GM08714 (cell line): ENCODE data around the gene CWC27.

Experiments
- H3K4me3 ChIP-seq: fragments of 200-500 bp; sonication (Bioruptor generic); 2 replicates; pipeline ENCODE4 v1.5.1; 2014; ENCODE audit warnings: mild to moderate bottlenecking, low read length, inconsistent platforms
- ZNF274 ChIP-seq: IDR thresholded peaks from 2 replicates; pipeline ENCODE4 v1.6.1; 2012; ENCODE audit warnings: mild to moderate bottlenecking, low read depth, low read length

Gene CWC27

GRCh38 chr5:64767959-64768357 lies 772 bp upstream of the CWC27 start:
- TF ChIP-seq ZNF274: no peak
- H3K4me3 ChIP-seq: peak overlapping the region; percentile 92

GRCh38 chr5:64769855-64770254 lies 1.1 kb downstream of the CWC27 start:
- TF ChIP-seq ZNF274: no peak
- peak overlapping the region; percentile 92 for H3K4me3 ChIP-seq

- no peak for TF ChIP-seq ZNF274
- no peak overlapping the region for H3K4me3 ChIP-seq
Measured at GRCh38 chr5:64771736-64772135, 3.0 kb downstream of the CWC27 start.

DNA sequence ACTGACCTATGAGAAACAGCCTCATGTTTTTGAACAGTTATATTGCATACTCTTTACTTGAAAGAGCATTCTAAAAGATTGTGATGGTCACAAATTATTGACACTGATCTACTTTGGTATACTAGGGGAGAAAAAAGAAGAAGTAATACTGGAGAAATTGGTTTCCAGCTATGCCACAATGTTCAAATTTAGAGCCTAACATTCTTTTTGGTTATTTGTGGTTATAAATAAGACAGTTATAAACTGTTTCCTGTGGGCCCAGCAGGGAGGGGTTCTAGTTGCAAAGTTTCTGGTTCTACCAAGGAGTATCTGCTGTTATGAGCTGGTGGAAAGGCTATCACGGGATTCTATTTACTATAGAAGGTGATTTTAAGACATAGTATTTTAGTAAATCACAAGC lies 4.8 kb downstream of the CWC27 start:
- H3K4me3 ChIP-seq: no peak overlapping the region
- TF ChIP-seq ZNF274: no peak

DNA sequence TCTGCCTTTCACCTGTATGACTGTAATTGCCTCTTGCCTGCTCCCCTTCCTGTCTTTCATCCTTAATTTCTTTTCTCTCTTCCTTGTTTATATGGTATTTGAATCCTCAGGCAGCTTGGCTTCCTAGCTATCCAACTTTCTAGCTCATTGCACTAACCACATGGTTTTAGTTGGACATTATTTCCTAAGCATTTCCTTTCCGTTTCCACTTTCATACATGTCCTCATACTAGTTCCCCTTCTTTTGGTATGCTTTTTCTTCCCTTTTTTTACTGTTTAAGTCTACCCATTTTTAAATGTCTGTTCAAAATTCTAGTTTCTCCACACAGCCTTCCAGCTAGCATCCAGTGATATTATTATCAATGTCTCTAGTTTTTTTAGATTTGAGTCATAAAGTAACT lies 6.6 kb downstream of the CWC27 start:
- no peak overlapping the region for H3K4me3 ChIP-seq
- TF ChIP-seq ZNF274: no peak

DNA sequence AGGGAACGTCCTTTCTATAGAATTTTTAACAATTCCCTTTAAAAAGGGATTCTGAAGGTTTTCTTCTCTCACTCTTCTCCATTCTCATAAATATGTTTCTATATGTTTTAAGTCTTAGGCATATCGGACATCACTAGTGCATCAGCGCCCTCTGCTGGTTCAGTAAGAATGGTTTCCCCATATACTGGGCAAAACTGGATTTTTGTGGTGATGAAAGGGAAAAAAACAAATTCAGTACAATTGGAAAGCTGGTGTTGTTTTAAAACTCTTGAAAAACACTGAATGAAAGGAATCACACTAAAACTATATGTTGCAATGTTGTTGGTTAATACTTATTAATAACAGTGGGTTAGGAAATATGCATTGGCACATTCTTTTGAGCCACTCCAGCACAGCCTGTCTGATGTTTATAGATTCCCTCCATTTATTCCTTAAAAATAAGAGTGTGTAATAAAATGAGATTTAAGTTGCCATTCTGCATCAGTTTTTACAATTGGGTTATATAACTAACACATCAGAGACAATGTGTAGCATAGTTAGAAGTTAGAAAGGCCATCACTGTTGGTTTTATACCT lies 15.8 kb downstream of the CWC27 start:
- H3K4me3 ChIP-seq: no peak overlapping the region
- no peak for TF ChIP-seq ZNF274

DNA sequence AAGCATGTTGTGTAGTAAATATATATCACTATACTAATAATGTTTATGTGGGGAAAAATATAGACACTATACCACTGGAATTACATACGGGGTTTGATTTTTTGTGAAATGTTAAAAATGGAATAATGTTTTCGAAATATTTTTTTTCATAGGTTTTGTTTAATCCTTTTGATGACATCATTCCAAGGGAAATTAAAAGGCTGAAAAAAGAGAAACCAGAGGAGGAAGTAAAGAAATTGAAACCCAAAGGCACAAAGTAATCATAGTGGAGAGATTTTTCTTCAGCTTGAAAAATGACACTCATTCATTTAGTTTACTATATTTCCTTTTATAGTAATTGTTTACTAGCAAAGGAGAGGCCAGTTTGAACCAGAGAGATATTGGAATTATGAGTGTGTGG lies 17.6 kb downstream of the CWC27 start:
- H3K4me3 ChIP-seq: no peak overlapping the region
- no peak for TF ChIP-seq ZNF274

DNA sequence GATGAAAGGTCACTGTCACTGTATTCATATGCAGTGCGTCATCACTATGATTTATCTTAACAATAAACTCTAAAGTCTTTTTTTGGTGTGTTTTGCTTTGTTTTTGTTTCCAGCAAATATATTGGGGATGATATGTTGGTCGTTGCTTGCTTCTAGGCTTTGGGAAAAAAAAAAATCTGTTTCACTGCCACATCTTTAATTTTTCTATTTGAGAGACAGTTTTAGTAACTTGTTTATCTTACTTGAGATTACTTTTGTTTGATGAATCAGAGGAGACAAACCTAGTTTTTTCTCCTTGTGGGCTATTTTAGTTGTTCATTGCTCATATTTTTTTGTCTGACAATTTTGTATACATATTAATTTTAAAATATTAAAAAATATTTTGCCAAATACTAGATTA lies 19.4 kb downstream of the CWC27 start:
- TF ChIP-seq ZNF274: no peak
- no peak overlapping the region for H3K4me3 ChIP-seq

GRCh38 chr5:64789457-64789856 lies 20.7 kb downstream of the CWC27 start:
- H3K4me3 ChIP-seq: no peak overlapping the region
- TF ChIP-seq ZNF274: no peak

DNA sequence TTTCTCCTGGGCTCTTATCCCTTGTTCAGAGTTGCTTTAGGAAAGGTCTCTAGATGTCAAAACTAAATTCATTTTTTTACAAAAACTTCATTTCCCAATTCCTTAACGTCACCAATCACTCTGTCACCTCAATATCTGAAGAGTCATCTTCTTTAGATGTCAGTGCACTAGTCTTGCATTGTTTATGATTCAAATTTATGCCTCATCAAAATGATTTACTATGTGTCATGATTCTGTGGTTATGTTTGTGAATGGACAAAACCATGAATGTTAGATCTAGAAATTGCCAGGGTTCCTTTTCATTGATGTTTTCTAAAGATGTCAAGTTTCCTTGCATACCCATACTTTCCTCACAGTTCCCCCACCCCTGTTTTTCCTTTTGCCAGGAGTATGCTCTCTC lies 21.5 kb downstream of the CWC27 start:
- no peak overlapping the region for H3K4me3 ChIP-seq
- no peak for TF ChIP-seq ZNF274

DNA sequence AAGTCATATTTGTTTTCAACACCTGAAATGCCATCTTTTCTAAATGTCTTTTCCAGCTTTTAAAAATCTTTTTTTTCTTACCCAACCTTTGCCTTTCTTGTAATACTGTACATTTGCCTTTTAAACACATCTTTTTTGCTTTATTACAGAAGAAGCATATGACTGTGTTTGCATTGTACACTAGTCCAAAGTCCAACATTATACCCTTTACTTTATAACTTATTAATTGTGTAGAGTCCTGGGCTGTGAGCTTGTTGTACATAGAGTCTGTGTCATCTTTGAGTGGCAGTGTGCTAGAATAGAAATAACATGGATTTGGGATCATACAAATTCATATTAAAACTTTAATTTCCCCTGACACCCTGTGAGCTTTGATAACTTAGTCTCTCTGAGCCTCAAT lies 23.7 kb downstream of the CWC27 start:
- TF ChIP-seq ZNF274: no peak
- no peak overlapping the region for H3K4me3 ChIP-seq

- TF ChIP-seq ZNF274: no peak
- H3K4me3 ChIP-seq: no peak overlapping the region
Measured at GRCh38 chr5:64794053-64794770, 25.5 kb downstream of the CWC27 start.

GRCh38 chr5:64796301-64796700 lies 27.6 kb downstream of the CWC27 start:
- no peak for TF ChIP-seq ZNF274

DNA sequence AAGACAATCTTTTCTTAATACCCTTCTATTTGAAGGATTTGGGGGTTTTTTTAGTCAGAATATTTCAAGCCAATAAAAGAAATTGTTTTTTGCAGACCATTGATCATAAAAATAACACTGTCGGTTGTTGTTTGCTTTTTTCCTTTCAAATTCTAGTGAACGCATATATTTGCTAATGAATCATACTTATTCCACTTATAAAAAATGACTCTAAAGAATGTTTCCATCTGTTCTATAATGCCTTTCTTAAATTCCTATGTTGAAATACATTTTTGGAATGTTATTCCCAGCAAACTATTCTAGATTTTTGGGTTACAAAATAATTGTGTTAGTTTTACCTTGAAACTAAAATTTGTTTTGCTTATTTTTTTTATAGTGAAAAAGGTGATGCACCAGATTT lies 32.2 kb downstream of the CWC27 start:
- no peak overlapping the region for H3K4me3 ChIP-seq
- TF ChIP-seq ZNF274: no peak

More at GRCh38 chr5:64796301-64796700, 27.6 kb downstream of the CWC27 start:
- no peak overlapping the region for H3K4me3 ChIP-seq

DNA sequence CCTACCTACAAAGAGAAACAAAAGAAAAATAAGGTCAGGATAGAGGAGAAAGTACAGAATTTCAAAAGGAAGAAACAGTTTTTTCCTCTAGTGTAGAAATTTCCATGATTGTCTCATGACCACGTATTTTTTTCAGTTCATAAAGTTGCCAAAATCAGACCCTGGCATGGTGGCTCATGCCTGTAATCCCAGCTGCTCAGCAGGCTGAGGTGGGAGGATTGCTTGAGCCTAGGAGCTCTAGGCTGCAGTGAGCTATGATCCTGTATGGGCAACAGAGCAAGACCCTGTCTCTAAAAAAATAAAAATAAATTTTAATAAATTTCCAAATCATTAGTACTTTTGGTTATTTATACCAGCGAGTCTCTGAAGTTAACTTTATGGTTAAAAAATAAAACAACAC lies 37.8 kb downstream of the CWC27 start:
- H3K4me3 ChIP-seq: no peak overlapping the region
- TF ChIP-seq ZNF274: no peak

DNA sequence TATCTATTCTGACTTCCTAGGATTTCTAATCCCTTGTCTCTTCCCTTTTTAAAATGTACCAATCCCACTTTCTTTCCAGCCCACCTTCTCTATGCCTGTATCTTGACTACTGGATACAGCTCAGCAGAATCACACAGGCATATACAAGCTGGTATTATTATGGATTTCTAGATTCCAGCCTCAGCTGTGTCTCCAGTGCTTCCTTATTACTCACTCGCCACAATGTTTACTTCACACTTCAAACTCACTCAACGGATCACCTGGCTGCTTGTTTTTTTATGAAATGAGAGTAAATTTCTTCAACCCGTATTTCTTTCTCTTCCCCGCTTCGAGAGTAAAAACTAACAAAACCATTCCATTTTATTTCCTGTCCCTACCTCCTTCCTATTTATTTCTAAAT lies 38.8 kb downstream of the CWC27 start:
- TF ChIP-seq ZNF274: no peak
- no peak overlapping the region for H3K4me3 ChIP-seq
